HG02610 (cell line): Measurements from ENCODE around the gene FGF19.

Experiments used
- ATAC-seq: cut with Tn5 transposase; IDR thresholded peaks from one replicate; pipeline ENCODE4 v1.9.1; 2021; ENCODE audit warnings: mild to moderate bottlenecking, moderate library complexity; ENCODE audit not compliant: unreplicated experiment

FGF19 gene

DNA sequence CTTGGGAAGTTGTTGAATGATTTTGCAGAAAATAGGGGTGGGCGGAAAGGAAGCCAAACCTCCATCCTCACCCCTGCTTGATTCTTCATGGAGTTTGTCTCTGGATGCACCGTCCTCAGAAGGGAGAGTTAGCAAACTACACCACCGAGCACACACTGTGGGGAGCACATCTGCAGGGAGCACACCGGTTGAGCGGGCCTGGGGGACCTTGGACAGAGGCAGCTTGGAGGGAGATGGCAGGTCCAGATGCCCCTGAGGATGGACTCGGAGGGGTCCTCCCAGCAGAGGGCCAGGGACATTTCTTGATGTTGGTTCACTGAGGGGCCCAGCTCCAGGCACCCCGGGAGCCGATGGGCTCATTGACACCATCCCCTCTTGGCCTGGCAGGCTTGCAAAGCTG, 15.1 kb upstream of the FGF19 start:
- ATAC-seq, result no peak

DNA sequence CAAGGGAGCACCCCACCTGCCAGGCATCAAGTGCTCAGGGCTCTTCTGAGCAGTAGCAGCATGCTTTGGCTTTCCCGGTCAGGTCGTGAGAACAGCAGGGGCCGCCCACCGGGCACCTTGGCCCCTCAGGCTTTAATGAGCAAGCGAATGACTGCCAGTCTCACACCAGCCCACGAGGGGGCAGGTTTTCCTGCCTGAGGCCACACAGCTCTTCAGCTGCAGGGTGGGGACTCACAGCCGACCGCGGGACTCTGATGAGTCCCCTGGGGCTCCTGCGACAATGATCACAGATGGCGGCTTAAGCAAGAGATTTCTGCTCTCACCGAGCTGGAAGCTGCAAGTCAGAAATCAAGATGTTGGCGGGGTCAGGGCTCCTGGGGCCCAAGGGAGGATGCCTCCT, 14.3 kb upstream of the FGF19 start:
- ATAC-seq, result no peak

DNA sequence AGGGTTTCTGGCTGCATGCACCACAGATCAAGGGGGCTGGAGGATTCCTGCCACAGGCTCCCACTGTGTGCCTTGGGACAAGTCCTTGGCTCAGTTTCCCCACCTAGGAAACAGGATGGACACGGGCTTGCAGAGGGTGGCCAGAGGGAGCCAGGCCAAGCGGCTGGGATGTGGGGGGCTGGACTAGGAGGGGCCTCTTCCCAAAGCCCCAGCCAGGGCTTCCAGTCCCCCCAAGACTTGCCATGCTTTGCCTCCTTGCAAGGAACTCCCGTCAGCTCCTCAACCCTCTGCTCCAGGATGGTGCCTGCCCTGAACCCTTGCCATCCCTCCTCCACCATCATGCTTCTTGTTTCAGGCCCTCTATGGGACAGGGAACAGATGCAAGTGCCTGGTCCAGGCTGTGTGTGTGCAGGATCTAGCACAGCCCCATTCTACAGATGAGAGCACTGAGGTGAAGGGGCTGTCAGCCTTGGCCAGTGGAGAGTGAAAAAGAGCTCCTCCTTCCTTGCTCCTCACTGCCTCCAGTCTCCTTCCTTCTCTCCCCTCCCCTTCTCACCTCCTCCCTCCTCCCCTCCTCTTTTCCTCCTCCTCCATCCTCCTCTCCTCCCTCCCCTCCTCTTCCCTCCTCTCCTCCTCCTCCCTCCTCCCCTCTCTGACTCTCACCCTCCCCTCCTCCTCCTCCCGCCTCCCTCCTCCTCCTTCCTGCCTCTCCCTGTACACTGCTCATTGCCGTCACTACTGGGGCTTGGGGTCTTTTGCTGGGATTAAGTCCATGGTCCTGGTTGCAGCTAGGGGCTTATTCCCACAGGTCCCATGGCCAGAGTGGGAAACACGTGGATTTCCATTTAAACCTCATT, 13.3 kb upstream of the FGF19 start:
- no peak for ATAC-seq

DNA sequence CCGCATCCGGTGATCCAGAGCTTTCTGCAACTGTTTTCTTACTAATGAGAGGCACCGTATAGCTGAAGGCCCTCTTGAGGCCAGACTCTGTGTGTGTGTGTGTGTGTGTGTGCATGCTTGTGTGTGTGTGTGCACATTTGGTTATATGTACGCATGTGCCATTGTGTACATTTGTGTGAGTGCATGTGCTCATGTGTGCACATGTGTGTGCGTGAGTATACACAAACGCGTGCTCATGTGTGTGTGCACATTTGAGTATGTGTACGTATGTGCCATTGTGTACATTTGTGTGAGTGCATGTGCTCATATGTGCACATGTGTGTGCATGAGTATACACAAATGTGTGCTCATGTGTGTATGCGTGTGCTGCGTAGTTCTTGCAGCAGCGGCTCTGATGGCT, 12.3 kb upstream of the FGF19 start:
- ATAC-seq, result no peak

DNA sequence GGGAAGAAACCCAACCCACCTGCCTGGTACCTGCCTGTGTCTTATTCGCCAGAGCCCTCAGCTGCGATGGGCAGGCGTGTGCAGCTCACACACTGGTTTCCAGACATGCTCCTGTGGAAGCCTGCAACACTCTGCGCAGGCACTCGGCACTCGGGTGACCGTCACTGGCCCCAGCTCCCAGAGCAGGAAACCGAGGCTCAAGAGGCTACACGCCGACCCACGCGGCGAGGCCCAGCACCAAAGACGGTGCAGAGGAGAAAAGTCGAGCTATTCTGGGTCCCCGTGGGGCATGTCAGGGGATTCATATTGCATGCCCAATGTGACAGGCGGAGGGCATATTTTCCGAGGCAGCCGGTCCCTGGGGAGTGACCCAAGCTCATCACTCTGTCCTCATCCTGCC, 11.6 kb upstream of the FGF19 start:
- ATAC-seq, result no peak

DNA sequence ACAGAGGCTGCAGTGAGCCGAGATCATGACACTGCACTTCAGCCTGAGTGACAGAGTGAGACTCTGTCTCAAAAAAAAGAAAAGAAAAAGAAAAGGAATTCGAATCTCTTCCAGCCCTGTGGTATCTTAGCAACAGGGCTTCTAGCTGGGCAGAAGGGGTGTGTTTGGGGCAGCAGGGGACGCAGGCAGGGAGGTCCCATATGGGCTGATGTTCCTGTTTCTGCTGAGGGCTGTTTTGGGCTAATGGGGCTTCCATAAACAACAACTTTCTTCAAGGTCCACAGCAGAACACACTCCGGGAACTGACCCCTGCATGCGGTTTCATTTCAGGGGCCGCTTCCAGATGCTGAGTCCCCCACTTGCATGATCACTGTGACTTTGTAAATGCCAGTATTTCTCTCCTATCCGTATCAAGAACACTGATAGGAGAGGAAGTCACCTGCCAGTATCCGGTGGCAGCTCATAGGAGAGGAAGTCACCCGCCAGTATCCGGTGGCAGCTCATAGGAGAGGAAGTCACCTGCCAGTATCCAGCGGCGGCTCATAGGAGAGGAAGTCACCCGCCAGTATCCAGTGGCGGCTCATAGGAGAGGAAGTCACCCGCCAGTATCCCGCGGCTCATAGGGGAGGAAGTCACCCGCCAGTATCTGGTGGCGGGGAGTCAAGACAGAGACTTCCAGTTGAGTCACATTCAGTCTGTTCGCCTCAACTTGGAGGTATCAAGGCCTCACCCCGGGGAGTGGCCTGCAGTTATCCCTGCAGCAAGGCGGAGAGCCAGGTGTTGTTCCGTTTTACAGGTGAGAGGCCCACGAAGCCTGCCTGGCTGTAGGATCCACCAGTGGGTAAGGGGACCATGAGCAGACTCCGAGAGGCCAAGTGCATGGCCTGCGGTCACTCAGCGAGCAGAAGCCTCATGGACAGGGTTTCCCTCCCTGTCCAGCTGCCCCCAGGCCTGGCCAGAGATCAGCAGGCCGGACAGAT, 8.3 kb upstream of the FGF19 start:
- no peak for ATAC-seq

DNA sequence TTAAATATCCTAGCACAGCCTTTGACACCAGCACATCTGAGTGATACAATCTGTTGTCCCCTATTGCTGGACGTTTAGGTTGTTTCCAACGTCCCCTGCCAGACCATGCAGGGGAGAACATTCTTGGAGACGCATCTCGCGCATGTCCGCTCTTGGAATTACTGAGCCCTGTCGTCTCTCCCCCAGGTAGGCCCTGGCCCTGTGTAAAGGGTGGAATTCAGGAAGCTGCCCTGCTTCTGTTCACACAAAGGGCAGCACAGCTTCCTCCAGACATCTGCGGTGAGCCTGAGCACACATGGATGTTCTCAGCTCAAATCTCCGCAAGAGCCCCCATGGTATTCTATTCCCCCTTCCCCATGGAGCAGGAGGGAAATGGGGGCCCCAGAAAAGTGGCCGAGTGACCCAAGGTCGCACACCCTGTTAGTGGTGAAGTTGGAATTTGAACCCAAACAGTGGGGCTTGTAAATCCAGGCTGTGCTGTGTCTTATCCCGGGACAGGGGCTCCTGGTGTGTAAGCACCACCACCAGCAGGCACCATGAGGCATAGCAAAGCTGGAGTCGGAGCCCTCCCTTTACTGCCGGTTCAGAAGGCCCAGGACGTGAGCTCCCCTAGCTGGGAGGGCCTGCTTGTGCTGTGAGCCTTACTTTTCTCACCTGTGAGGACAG, 5.0 kb upstream of the FGF19 start:
- ATAC-seq, result no peak

DNA sequence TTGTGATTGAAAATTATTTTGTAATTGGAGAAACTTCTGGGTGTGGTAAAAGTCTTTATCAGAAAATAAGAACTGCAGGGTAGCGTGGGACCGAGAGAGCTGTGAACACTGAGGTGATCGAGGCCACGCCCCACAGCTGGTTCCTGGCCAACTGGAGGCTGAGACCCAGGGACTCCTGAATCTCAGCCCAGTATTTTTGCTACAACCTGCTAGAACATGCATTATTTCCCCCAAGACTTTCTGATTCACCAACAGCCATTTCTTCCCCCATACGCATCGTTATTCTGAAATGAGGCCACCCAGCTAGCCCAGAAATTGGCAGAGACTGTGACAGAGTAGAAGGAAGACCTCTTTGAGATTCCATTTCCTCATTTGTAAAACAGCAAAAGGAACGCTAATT, 3.4 kb upstream of the FGF19 start:
- ATAC-seq, result no peak

DNA sequence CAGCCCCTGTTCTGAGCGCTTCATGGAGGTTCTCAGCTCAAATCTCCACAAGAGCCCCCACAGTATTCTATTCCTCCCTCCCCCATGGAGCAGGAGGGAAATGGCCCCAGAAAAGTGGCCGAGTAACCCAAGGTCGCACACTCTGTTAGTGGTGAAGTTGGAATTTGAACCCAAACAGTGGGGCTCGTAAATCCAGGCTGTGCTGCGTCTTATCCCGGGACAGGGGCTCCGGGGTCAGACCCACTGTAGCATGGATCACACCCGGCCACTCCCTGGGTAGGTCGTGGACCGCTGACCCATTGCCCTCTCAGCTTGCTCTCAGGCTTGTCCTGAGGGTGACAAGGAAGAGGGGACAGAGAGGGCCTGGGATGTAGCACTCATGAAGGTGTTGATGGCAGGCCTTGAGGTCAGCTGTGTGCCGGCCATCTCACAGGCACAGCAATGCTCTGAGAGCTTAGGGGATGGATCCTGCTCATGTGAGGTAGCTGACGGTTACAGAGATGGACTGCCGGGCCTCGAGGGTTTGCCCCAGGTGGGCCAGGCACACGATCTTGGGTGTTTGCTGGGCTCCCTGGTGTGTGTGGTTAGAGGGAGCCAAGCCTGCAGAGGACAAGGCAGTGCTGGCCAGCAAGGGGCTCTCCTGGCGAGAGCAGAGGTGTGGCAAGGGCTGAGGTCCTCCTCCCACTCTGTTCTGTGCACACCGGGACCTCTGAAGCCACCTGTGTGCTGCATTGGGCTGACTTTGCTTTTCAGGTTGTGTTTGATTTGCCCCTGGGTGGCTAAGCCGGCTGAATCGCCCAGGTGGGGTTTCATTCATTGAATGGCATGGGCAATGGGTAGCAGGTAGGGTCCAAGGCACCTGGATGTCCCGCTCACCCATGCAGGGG, 2.3 kb upstream of the FGF19 start:
- ATAC-seq, result no peak

DNA sequence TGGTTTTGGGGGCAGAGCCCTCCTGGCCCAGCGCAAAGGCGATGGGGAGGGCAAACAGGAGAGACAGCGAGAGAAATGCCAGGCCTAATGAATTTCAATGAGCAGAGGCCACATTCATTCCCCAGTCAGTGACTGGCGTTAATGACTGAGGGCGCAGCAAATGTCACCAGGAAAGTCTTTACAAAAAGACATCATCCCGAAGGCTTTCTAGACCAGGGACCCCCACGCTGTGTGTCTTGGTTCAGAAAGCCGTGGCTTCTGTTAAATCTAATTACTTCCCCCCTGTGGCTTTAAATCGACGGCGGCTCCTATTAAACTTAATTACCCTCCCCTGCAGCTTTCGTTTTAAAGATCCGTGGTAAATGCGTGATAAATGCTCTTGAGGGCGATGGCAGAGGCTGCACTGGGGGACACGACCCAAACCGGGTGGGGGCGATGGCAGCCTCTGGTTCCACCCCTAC, 1.6 kb upstream of the FGF19 start:
- ATAC-seq, result no peak

DNA sequence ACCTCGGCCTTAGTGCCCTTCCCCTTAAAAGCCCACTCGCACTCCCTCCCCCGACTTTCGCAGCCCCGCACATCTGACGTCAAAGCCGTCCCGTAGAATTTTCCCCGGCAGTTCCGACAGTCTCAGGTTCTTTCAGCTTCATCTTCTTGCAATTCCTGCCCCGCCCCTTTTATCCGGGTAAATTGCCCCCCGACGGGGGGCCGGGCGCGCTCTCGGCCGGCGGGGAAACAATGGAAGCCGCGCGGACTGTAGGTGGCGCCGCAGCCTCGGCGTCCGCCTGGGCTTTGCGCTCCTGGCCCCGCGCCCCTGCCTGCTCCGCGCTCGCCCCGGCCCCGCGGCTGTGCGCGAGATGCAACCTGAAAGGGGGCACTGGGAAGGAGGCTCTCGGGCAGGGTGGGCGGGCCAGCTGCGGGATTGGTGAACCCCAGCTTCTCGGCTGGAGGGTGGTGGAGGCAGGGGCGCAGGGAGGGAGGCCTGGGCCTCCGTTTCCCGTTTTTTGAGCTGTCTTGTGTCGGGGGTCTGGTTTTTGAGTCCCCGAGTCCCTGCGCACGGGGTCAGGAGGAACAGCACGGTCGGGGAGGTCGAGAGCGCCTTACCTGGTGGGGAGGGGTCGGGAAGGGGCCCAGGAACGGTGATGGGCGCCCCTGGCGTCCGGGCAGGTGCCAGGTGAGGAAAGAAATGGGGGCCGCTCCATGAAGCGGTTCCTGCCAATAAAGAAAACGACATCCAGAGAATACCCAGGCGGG, 859 bp upstream of the FGF19 start:
- no peak for ATAC-seq

DNA sequence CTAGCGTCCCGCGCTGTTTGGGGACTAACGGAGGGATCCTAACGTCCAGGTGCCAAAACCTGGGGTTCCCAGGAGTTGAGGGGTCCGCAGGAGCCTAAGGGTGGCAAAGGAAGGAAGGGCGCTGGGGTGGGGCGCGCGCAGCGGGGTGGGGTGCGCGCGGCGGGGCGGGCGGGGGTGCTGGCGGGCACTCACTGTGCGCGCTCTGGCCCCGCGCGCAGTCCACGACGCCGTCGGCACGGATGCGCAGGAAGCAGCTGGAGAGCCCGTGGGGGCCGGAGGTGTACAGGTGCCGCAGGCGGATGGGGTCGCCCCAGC, 412 bp downstream of the FGF19 start:
- ATAC-seq, result no peak

DNA sequence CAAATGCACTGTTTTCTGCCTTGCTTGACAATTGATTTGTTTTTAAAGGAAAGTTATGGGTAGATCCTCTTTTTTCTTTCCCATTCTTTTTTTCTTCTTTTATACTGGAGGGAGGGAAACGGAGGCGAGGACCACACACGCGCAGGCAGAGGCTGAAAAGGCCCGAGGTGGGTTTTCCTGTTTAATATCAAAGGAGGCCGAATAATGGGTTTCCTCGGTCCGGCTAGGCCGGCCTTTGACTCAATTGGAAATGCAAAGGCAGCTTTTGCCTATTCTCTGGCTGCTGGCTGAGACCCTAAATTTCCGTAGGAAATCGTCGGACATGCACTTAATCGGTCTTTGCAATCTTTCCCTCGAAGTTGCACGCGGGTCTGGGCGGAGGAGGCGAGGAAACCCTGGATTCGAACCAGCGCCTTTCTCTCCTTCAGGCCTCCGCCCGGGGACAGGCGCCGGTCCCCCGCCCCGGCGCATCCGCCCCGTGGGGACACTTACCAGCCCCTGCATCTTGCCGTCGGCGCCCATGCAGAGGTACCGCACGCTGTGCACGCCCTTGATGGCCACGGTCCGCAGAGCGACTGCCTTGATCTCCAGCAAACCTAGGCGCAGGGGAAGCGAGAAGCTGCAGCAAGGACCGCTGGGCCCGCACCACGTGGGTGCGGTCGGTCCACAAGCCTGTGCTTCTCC, 911 bp downstream of the FGF19 start:
- no peak for ATAC-seq

DNA sequence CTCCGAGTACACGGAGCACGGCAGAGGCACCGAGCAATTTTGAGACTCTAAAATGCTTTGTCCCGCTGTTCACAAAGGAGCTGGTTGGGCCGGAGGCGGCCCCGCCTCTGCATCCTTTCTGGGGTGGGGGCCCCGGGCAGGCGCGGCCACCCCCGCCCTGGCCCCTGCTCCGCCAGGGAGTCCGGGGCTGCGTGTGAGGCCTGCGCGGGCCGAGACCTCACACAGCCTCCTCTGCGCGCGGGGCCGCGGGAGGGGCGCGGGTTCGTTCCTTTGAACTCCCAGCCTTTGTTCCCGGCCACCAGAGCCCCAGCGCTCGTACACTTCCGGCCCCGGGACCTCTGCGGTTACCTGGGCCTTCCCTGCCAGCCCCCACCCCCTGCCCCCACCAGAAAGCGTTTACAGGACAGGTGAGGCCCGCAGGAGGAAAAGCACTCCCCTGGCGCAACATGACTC, 1.6 kb downstream of the FGF19 start:
- no peak for ATAC-seq

DNA sequence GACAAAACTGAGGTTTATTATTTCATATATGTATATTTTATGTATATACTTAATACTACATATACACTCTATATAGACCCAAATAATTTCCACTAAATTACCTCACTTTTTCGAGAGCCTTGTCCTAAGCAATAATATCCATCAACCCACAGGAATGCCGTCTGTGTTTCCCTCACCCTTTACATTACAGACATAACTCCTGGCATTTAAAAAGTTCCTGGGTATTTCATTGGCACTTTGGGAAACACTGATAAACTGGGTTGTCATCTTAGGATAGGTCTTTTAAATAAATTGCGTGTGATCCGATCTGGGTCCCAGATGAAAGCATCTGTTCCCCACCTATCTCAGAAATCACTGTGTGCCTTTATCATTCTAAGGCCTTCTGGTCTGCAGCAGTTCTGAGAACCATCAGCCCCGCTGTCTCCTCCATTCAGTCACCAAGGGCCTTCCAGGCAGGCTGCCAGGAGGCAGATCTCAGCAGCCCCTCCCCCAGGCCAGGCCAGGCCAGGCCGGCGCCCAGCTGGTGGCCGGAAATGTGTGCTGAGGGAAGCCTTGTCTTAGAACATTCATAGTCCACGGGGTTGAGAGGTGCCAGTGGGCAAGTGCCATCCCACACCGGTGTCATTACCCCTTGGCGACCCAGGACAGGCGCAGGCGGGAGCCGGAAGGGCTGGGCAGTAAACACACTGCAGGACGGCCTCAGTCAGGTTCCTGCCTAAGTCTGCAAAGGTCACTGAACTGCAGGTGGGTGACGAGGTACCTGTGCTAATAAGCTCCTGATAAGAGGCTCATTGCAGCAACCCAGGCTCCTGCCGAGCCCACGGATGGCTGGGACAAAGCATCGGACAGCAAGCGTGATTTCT, 3.3 kb downstream of the FGF19 start:
- ATAC-seq, result no peak

DNA sequence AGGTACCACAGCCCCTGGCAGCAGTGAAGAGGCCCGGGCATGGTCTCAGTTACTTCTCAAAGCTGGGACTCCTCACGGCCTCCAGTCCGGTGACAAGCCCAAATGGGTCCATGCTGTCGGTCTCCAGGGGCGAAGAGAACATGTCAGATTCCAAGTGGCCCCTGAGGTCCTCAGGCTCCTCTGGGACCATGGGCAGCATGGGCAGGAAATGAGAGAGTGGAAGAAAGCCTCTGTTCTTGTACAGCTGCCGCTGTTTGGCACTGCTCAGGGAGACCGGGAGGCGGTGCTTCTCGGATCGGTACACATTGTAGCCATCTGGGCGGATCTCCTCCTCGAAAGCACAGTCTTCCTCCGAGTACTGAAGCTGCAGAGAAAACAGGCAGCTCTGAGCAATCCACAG, 4.6 kb downstream of the FGF19 start:
- no peak for ATAC-seq

DNA sequence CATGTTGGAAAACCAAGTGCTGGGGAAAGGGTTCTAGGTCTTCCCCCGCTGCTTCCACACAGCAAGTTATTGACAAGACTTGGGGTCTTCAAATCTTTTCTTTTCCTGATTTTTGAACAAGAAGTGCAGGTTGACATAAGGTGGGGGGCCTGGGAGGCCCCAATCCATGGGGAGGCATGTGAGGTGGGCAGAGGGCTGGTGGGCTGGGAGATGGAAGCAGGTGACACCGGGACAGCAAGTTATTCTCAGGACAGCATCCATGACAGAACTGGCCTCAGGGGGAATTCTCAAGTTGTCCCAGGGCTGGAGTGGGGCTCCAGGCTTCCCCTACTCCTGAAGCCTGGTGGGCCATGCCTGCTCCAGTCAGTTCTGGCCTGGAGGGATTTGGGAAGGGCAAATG, 5.5 kb downstream of the FGF19 start:
- ATAC-seq, result no peak

DNA sequence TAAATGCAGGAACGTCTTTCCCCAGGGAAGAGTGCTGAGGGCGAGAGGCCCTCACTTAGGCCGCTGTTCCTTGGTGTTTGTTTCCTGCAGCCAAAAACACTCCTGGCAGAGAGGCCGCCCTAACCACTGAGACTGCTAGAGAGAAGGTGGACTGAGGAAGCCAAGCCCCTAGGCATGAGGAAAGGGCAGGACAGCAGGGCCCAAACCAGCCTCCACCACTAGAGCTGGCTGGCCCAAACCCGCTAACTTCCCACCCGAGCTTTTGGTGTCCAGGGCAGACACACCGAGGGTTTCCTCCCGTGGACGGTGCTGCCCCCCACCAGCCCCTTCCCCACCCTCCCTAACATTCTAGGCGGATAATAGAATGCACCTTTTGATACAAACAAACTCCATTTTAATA, 6.0 kb downstream of the FGF19 start:
- no peak for ATAC-seq
